Activated CD4-positive, alpha-beta T cell treated with anti-CD3 and anti-CD28 coated beads, Interleukin-2, amount 50 U/mL, for 24 hours (primary cell): ENCODE results near the gene LAMTOR1.
"Not testable (repeated sequence)": the region's sequence is repeated elsewhere in the genome, so short reads cannot be mapped to it uniquely, and the experiment has no call there.

Experiments
- DNase-seq, 2 donors: peaks; one replicate each; pipeline ENCODE4 v3.0.0-alpha.2; 2020; ENCODE audit warnings: low read depth in 1 of 2, low spot score in 1 of 2

Gene LAMTOR1

GRCh38 chr11:72102946-72103753 lies at the start of gene LAMTOR1:
Gene LAMTOR1 (minus strand): TSS chr11:72103297. CDS start chr11:72103224, 73 bp downstream.
- DNase-seq: peak; percentile 92 to 98

DNA sequence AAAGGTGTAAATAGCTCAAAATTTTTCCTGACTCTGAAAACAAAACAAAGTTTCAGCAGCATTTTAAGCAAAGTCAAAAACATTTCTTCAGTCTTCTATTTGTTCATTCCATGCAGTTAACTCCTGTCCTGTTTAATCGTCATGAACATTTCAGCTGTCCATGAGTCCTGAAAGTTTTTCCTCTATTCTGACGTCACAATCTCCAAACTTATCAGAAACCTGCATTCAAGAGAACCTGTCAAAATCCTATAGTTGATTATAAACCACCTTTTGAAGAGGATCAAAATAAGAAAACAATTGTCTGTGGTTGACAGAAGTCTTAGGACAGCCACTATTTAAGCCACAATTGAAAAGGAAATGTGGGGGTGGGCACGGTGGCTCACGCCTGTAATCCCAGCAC lies 47.8 kb upstream of the LAMTOR1 start:
- DNase-seq: no peak

DNA sequence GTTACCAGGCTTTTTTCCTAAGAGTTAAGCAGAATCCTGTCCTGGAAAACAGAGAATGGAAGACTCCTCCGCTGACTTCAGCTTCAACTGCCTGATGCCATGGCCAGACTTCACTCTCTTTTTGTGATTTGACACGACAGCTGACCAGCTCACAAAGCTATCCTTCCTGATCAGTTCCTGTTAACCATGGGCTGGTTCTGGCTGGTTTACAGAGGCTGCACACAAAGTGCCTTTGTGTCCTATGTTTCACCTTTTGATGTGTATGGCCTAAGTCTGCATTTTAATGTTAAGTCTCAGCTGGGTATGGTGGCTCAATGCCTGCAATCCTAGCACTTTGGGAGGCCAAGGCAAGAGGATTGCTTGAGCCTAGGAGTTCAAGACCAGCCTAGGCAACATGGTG lies 43.5 kb upstream of the LAMTOR1 start:
- DNase-seq: no peak

DNA sequence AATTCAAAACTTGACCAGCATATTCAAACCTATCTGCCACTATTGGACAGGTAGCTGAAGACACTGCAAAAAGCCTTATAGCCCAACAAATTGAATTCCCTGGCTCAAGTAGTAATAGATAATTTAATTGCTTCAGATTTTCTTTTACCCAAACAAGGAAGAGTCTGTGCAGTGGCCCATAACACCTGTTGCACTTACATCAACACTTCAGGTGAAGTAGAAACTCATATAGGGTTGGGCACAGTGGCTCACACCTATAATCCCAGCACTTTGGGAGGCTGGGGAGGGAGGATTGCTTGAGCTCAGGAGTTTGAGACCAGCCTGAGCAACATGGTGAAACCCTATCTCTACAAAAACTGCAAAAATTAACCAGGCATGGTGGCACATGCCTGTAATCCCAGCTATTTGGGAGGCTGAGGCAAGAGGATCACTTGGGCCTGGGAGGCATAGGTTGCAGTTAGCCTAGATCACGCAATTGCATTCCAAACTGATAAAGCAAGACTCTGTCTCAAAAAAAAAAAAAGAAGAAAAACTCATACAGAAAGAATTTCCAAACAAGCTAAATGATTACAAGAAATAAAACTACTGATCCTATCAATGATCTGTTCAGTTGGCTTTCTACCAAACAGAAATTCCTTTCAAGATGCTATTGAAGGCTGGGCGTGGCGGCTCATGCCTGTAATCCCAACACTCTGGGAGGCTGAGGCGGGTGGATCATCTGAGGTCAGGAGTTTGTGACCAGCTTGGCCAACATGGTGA lies 41.9 kb upstream of the LAMTOR1 start:
- no peak for DNase-seq

- not testable (repeated sequence) for DNase-seq
Measured at GRCh38 chr11:72142543-72142942, 39.4 kb upstream of the LAMTOR1 start.

- not testable (repeated sequence) for DNase-seq
Measured at GRCh38 chr11:72142086-72142485, 39.0 kb upstream of the LAMTOR1 start.

- DNase-seq: no peak
Measured at GRCh38 chr11:72141066-72141465, 38.0 kb upstream of the LAMTOR1 start.

DNA sequence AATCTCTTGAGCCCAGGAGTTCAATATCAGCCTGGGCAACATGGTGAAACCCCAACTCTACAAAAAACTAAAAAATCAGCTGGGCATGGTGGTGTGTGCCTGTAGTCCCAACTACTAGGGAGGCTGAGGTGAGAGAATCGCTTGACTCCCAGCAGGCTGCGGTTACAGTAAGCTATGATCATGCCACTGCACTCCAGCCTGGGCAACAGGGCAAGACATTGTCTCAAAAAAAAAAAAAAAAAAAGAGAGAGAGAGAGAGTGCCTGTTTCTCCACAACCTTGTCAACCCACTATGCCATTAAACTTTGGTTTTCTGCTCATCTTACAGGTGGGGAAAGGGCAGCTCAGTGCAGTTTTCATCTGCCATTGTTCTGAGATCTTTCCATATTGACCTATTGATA lies 37.6 kb upstream of the LAMTOR1 start:
- DNase-seq: no peak

DNA sequence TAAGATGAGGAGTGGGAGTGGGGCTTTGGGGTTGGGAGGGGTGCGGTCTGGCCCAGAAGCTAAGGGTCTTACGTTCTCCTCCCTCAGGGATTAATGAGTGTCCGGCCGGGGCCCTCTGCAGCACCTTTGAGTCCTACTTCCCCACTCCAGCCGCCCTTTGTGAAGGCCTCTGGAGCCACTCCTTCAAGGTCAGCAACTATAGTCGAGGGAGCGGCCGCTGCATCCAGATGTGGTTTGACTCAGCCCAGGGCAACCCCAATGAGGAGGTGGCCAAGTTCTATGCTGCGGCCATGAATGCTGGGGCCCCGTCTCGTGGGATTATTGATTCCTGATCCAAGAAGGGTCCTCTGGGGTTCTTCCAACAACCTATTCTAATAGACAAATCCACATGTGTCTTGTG lies 36.4 kb upstream of the LAMTOR1 start:
- DNase-seq: no peak

- no peak for DNase-seq
Measured at GRCh38 chr11:72138821-72139390, 35.8 kb upstream of the LAMTOR1 start.

- no peak for DNase-seq
Measured at GRCh38 chr11:72136684-72137262, 33.7 kb upstream of the LAMTOR1 start.

DNA sequence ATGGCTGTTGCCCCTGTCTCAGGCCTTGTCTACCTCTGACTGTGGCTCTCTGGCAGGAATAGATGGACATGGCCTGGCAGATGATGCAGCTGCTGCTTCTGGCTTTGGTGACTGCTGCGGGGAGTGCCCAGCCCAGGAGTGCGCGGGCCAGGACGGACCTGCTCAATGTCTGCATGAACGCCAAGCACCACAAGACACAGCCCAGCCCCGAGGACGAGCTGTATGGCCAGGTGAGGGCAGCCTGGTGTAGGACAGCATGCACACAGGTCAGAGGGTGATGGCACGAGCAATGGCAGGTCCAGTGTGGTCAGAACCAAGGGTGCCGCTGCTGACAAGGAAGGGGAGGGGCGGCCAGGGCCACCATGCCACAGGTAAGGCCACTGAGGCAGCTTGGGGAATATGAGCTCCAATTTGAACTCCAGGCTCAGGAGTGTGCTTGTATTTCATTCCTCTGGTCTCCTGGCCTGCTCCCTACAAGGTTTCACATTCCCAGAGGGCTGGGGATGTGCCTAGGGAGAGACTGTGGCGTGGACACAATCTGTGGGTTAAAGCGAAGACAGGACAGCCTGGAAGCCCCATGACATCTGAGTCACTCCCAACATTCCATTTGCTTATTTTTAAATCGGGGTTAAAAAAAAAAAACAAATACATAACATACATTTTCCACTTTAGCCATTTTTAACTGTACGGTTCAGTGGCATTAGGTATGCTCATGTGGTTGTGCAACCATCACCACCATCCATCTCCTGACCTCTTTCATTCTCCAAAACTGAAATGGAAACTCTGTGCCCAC lies 33.0 kb upstream of the LAMTOR1 start:
- no peak for DNase-seq

DNA sequence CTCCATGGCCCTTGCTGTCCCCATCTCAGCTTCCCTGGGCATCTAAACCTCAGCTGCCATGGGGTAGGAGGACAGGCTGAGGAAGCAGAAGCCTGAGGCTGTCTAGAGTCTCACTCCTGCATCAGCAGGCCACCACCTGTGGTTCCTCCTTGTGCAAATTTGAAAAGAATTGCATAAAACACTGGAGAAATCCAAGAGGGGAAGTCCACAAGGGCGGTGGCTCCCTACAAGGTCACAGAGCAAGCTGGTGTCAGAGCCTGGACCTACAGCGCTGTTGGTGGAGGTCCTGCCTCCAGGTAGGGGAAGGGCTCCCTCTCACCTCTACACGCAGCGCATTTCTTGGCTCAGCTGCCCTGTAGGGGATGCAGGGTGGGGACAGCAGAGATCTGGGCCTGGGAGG lies 32.4 kb upstream of the LAMTOR1 start, which contains the start of gene FOLR3:
Gene FOLR3 (plus strand): TSS at position 253 of the 400 bp plus-strand sequence. CDS start 228 bp downstream, outside the sequence.
- not testable (repeated sequence) for DNase-seq

DNA sequence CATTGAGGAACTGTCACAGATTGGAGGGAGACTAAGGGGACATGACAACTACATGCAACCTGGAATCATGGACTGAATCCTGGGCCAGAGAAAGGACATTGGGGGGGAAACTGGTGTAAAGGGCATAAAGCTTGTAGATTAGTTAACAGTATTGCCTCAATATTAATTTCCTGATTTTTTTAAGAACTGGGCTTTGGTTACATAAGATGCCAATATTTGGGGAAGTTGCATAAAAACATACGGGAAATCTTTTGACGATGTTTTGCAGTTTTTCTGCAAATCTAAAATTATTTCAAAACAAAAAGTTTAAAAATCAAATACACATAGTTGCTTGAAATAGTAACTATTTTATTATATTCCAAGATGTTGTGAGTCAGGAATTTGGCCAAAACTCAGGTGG lies 29.5 kb upstream of the LAMTOR1 start:
- DNase-seq: no peak

DNA sequence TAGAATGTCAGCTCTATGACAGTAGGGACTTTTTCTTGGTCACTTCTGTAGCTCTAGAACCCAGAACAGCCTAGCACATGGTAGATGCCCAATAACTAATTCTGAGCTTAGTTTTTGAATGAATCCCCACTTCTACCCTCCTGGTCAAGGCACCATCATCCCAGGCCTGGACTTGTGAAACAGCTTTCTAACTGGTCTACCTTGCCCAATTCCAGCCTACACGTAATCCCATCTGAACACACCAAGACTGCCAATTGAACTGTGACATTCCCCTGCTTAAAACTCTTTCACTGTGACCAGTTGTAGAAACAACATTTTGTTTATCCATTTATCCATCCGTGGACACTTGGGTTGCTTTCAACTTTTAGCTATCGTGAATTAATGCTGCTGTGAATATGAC lies 26.3 kb upstream of the LAMTOR1 start:
- DNase-seq: no peak

- no peak for DNase-seq
Measured at GRCh38 chr11:72127923-72128322, 24.8 kb upstream of the LAMTOR1 start.

DNA sequence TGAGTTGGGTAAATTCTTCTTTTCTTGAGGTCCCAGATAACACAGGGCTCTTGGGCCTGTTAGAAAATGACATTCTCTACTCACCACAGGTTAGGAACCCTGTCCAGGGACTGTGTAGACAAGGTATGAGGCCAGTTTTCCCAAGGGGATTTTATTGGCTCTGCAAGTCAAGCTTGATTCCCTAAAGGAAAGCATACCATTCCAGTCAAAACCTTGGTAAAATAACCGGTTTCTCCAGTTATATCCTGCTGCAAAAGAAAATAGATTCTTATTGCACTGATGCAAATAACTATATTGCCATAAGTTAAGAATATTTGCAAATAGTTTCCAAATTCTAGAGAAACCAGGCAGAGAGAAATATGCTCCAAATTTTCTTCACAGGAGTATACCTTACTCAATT lies 22.9 kb upstream of the LAMTOR1 start:
- no peak for DNase-seq

DNA sequence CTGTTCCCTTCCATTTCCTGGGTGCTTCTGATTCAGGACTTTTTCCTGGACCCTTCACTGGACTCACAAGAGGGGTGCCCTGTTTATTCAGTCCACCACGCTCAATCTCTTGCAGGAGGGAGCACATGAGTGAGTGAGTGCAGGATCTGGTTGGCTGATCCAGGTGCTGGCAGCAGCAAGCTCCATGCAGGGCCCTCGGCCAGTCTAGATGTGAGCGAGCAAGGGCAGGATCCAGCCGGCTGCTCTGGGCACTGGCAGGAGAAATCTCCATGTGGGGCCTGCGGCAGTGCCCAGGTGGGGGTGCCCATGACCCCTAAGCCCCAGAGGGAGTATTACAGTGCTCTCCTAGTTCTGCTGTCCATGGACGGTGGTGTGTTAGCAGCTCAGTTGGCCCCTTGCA lies 20.9 kb upstream of the LAMTOR1 start:
- no peak for DNase-seq

DNA sequence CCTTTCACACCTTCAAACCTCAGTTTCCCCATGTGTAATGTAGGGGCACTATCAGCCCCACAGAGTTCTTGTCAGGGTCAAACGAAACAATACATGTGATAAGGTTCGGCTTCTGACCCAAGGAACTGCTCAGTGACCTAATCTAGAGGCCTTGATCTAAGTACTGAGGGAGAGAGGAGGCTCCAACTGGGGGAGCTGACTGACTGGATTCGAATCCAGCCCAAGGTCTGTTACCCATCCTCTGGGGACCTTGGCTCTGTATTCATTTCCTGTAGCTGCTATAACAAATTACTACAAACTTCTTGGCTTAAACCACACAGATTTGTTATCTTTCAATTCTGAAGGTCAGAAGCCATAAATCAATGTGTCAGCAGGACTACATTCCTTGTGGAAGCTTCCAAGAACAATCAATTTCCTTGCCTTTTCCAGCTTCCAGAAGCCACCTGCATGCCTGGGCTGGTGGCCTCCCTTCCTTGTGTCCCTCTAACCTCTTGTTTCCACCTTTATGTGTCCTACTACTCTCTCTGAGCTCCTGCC lies 20.1 kb upstream of the LAMTOR1 start:
- no peak for DNase-seq

- DNase-seq: no peak
Measured at GRCh38 chr11:72122607-72123006, 19.5 kb upstream of the LAMTOR1 start.

DNA sequence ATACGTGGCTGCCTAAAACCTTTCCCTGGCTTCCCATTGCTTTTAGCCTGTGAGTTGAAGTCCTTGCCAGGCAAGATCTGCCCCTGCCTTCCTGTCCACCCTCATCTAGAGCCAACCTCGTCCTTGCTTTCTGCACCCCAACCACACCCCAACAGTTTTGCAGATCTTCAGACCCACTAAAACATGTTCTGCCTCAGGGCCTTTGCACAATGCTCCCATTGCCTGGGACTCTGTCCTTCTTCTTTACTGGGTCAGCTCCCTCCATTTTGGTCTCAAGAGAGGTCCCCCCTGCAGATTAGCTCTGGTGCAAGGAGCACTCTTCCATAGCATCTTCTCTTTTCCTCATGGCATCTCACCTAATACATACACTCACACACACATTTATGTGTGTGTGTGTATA lies 17.8 kb upstream of the LAMTOR1 start:
- no peak for DNase-seq
